ENCODE data around the gene GDF7. TPM values are rescaled to one million over a fixed set of nuclear protein-coding genes. Genes with fewer than 3 reads are reported as not detected.
A peak's percentile ranks its signal among the peaks of the same experiment; 100 is the strongest.

GDF7 gene
- total and polyA plus RNA-seq, 5 donors from 2014 or later: 0.12 to 0.18 (median 0.14) TPM

GRCh38 chr2:20667531-20668401 is 822 bp downstream of the GDF7 start:
- H3K36me3 Mint-ChIP-seq: no peaks in the 10 kb centered on the region
- peaks cover 84% of the 10 kb centered on the region for H3K27me3 Mint-ChIP-seq
- no peaks in the 10 kb centered on the region for H3K36me3 ChIP-seq (ENCODE audit: control insufficient read depth, insufficient read depth, low read length)
- H3K27ac ChIP-seq (ENCODE audit: insufficient read depth, low read length, poor library complexity, severe bottlenecking): no peak overlapping the region
- peaks cover 0 to 8% (median 0%) of the 10 kb centered on the region in 7 donors for H3K9me3 Mint-ChIP-seq
- H3K4me1 Mint-ChIP-seq: peaks cover 0 to 34% (median 7%) of the 10 kb centered on the region in 4 donors
- no peak for ATAC-seq (ENCODE audit: low read depth in 2 of 2)
- H3K4me1 ChIP-seq (ENCODE audit: control insufficient read depth, insufficient read depth, low read length, poor library complexity, severe bottlenecking): peaks cover 27% of the 10 kb centered on the region
- no peak overlapping the region for H3K4me3 ChIP-seq (ENCODE audit: low read depth, low read length)
- H3K4me3 Mint-ChIP-seq: peak overlapping the region; percentile 24 to 89 (median 63)
- H3K9me3 ChIP-seq (ENCODE audit: control insufficient read depth in 2 of 2, low read length in 2 of 2): no peaks in the 10 kb centered on the region
- H3K27me3 ChIP-seq (ENCODE audit: control insufficient read depth, insufficient read depth, low read length): peaks cover 34% of the 10 kb centered on the region
- DNase-seq: no peak
- no peak overlapping the region for H3K27ac Mint-ChIP-seq

GRCh38 chr2:20668451-20668850 is 1.5 kb downstream of the GDF7 start:
- Mint-ChIP-seq H3K36me3 (no peaks in the 10 kb centered on the region), H3K27ac (no peak overlapping the region), H3K4me1 (peaks cover 0 to 34% (median 7%) of the 10 kb centered on the region in 4 donors), H3K27me3 (peaks cover 84% of the 10 kb centered on the region), H3K9me3 (peaks cover 0 to 8% (median 0%) of the 10 kb centered on the region in 7 donors), H3K4me3 (peak overlapping the region; percentile 24 to 89 (median 63))
- no peak for DNase-seq
- Histone ChIP-seq H3K4me3 (ENCODE audit: low read depth, low read length) (no peak overlapping the region), H3K9me3 (ENCODE audit: control insufficient read depth in 2 of 2, low read length in 2 of 2) (no peaks in the 10 kb centered on the region), H3K27ac (ENCODE audit: insufficient read depth, low read length, poor library complexity, severe bottlenecking) (no peak overlapping the region), H3K4me1 (ENCODE audit: control insufficient read depth, insufficient read depth, low read length, poor library complexity, severe bottlenecking) (peaks cover 27% of the 10 kb centered on the region), H3K36me3 (ENCODE audit: control insufficient read depth, insufficient read depth, low read length) (no peaks in the 10 kb centered on the region), H3K27me3 (ENCODE audit: control insufficient read depth, insufficient read depth, low read length) (peaks cover 36% of the 10 kb centered on the region)
- no peak for ATAC-seq (ENCODE audit: low read depth in 2 of 2)

- no peaks in the 10 kb centered on the region for H3K36me3 ChIP-seq (ENCODE audit: control insufficient read depth, insufficient read depth, low read length)
- H3K27me3 Mint-ChIP-seq: peaks cover 84% of the 10 kb centered on the region
- peaks cover 27% of the 10 kb centered on the region for H3K4me1 ChIP-seq (ENCODE audit: control insufficient read depth, insufficient read depth, low read length, poor library complexity, severe bottlenecking)
- peaks cover 0 to 8% (median 0%) of the 10 kb centered on the region in 7 donors for H3K9me3 Mint-ChIP-seq
- H3K4me1 Mint-ChIP-seq: peaks cover 0 to 34% (median 5%) of the 10 kb centered on the region in 4 donors
- H3K4me3 ChIP-seq (ENCODE audit: low read depth, low read length): no peak overlapping the region
- no peak overlapping the region for H3K27ac ChIP-seq (ENCODE audit: insufficient read depth, low read length, poor library complexity, severe bottlenecking)
- H3K36me3 Mint-ChIP-seq: no peaks in the 10 kb centered on the region
- ATAC-seq (ENCODE audit: low read depth in 2 of 2) (no peak), DNase-seq (no peak)
- H3K27ac Mint-ChIP-seq: no peak overlapping the region
- H3K9me3 ChIP-seq (ENCODE audit: control insufficient read depth in 2 of 2, low read length in 2 of 2): no peaks in the 10 kb centered on the region
- peaks cover 36% of the 10 kb centered on the region for H3K27me3 ChIP-seq (ENCODE audit: control insufficient read depth, insufficient read depth, low read length)
- peak overlapping the region in 2 of 4 donors; percentile 4 to 13 for H3K4me3 Mint-ChIP-seq
These were observed 2.0 kb downstream of the GDF7 start for GRCh38 chr2:20668871-20669475.

GRCh38 chr2:20669562-20670314 is 2.8 kb downstream of the GDF7 start:
- Histone ChIP-seq H3K27ac (ENCODE audit: insufficient read depth, low read length, poor library complexity, severe bottlenecking) (no peak overlapping the region), H3K27me3 (ENCODE audit: control insufficient read depth, insufficient read depth, low read length) (peaks cover 28% of the 10 kb centered on the region), H3K9me3 (ENCODE audit: control insufficient read depth in 2 of 2, low read length in 2 of 2) (no peaks in the 10 kb centered on the region), H3K4me3 (ENCODE audit: low read depth, low read length) (no peak overlapping the region), H3K4me1 (ENCODE audit: control insufficient read depth, insufficient read depth, low read length, poor library complexity, severe bottlenecking) (peaks cover 27% of the 10 kb centered on the region), H3K36me3 (ENCODE audit: control insufficient read depth, insufficient read depth, low read length) (no peaks in the 10 kb centered on the region)
- H3K27me3 Mint-ChIP-seq: peaks cover 81% of the 10 kb centered on the region
- peaks cover 0 to 8% (median 0%) of the 10 kb centered on the region in 7 donors for H3K9me3 Mint-ChIP-seq
- DNase-seq (no peak), ATAC-seq (ENCODE audit: low read depth in 2 of 2) (no peak)
- no peaks in the 10 kb centered on the region for H3K36me3 Mint-ChIP-seq
- peak overlapping the region in 3 of 4 donors; percentile 13 to 54 (median 13) for H3K4me3 Mint-ChIP-seq
- H3K4me1 Mint-ChIP-seq: peaks cover 0 to 34% (median 4%) of the 10 kb centered on the region in 4 donors
- H3K27ac Mint-ChIP-seq: peak overlapping the region in 1 of 3 donors; percentile 66

GRCh38 chr2:20670315-20671035 is 3.5 kb downstream of the GDF7 start:
- no peaks in the 10 kb centered on the region for H3K9me3 ChIP-seq (ENCODE audit: control insufficient read depth in 2 of 2, low read length in 2 of 2)
- no peaks in the 10 kb centered on the region for H3K36me3 ChIP-seq (ENCODE audit: control insufficient read depth, insufficient read depth, low read length)

GRCh38 chr2:20671036-20671735 is 4.2 kb downstream of the GDF7 start:
- Mint-ChIP-seq H3K4me1 (peaks cover 0 to 22% (median 5%) of the 10 kb centered on the region in 4 donors), H3K27ac (no peak overlapping the region), H3K4me3 (peak overlapping the region in 1 of 4 donors; percentile 47), H3K27me3 (peaks cover 66% of the 10 kb centered on the region), H3K9me3 (peaks cover 0 to 8% (median 0%) of the 10 kb centered on the region in 7 donors), H3K36me3 (no peaks in the 10 kb centered on the region)
- ATAC-seq (ENCODE audit: low read depth in 2 of 2) (no peak), DNase-seq (no peak)
- Histone ChIP-seq H3K9me3 (ENCODE audit: control insufficient read depth in 2 of 2, low read length in 2 of 2) (no peaks in the 10 kb centered on the region), H3K36me3 (ENCODE audit: control insufficient read depth, insufficient read depth, low read length) (no peaks in the 10 kb centered on the region), H3K4me3 (ENCODE audit: low read depth, low read length) (no peak overlapping the region), H3K4me1 (ENCODE audit: control insufficient read depth, insufficient read depth, low read length, poor library complexity, severe bottlenecking) (peaks cover 15% of the 10 kb centered on the region), H3K27ac (ENCODE audit: insufficient read depth, low read length, poor library complexity, severe bottlenecking) (no peak overlapping the region), H3K27me3 (ENCODE audit: control insufficient read depth, insufficient read depth, low read length) (peaks cover 21% of the 10 kb centered on the region)

More at GRCh38 chr2:20670315-20671035, 3.5 kb downstream of the GDF7 start:
- Histone ChIP-seq H3K27me3 (ENCODE audit: control insufficient read depth, insufficient read depth, low read length) (peaks cover 22% of the 10 kb centered on the region), H3K4me1 (ENCODE audit: control insufficient read depth, insufficient read depth, low read length, poor library complexity, severe bottlenecking) (peaks cover 23% of the 10 kb centered on the region), H3K4me3 (ENCODE audit: low read depth, low read length) (no peak overlapping the region), H3K27ac (ENCODE audit: insufficient read depth, low read length, poor library complexity, severe bottlenecking) (no peak overlapping the region)
- Mint-ChIP-seq H3K4me1 (peaks cover 0 to 27% (median 4%) of the 10 kb centered on the region in 4 donors), H3K27me3 (peaks cover 73% of the 10 kb centered on the region), H3K36me3 (no peaks in the 10 kb centered on the region), H3K4me3 (peak overlapping the region in 2 of 4 donors; percentile 13 to 54), H3K27ac (no peak overlapping the region), H3K9me3 (peaks cover 0 to 8% (median 0%) of the 10 kb centered on the region in 7 donors)
- DNase-seq (no peak), ATAC-seq (ENCODE audit: low read depth in 2 of 2) (no peak)
